Measurements from ENCODE around the gene AP1S3. TPM values are rescaled to one million over a fixed set of nuclear protein-coding genes. Genes with fewer than 3 reads are reported as not detected.

Gene AP1S3
- total RNA-seq, 1 donor from 2014 or later = 5.1 TPM

GRCh38 chr2:223829128-223829527, 8.3 kb downstream of the AP1S3 start:
- no peaks in the 10 kb centered on the region for H3F3A ChIP-seq (ENCODE audit: low read depth)
- no peaks in the 10 kb centered on the region for H3K27me3 ChIP-seq
- no peak overlapping the region for H3K4me2 ChIP-seq
- no peak overlapping the region for H3K27ac ChIP-seq
- H4K20me1 ChIP-seq (ENCODE audit: low read depth) = no peaks in the 10 kb centered on the region
- no peak overlapping the region for H2AFZ ChIP-seq (replicated peaks)
- H3K9ac ChIP-seq = no peak overlapping the region
- no peaks in the 10 kb centered on the region for H3K36me3 ChIP-seq
- no peak for TF ChIP-seq EZH2phosphoT487 (IDR thresholded peaks at IDR 0.05)
- no peak for TF ChIP-seq CTCF (IDR thresholded peaks at IDR 0.05)
- TF ChIP-seq EZH2 (IDR thresholded peaks at IDR 0.05) = no peak
- Mint-ChIP-seq H3K9me3 (no peaks in the 10 kb centered on the region), H3K27me3 (ENCODE audit: insufficient read depth, low read depth) (no peaks in the 10 kb centered on the region), H3K4me3 (no peak overlapping the region), H3K27ac (no peak overlapping the region), H3K4me1 (peaks cover 8% of the 10 kb centered on the region), H3K36me3 (peaks cover under 1% of the 10 kb centered on the region)
- H3K4me3 ChIP-seq = no peak overlapping the region
- H3K9me3 ChIP-seq (ENCODE audit: low read depth) = no peaks in the 10 kb centered on the region
- no peaks in the 10 kb centered on the region for H3K79me2 ChIP-seq (ENCODE audit: low read depth)
- no peak for DNase-seq (ENCODE audit: low spot score)
- peaks cover 8% of the 10 kb centered on the region for H3K4me1 ChIP-seq

- H2AFZ ChIP-seq (replicated peaks) = no peak overlapping the region
- H3K36me3 Mint-ChIP-seq = peaks cover 2% of the 10 kb centered on the region
- no peaks in the 10 kb centered on the region for H3K9me3 Mint-ChIP-seq
Observed at GRCh38 chr2:223828314-223828713, 9.1 kb downstream of the AP1S3 start.

GRCh38 chr2:223826995-223827394, 10.4 kb downstream of the AP1S3 start:
- Histone ChIP-seq H3F3A (ENCODE audit: low read depth) (no peaks in the 10 kb centered on the region), H3K4me1 (no peaks in the 10 kb centered on the region), H3K79me2 (ENCODE audit: low read depth) (no peaks in the 10 kb centered on the region), H3K36me3 (no peaks in the 10 kb centered on the region), H3K27ac (no peak overlapping the region), H3K27me3 (no peaks in the 10 kb centered on the region), H4K20me1 (ENCODE audit: low read depth) (no peaks in the 10 kb centered on the region), H3K4me2 (no peak overlapping the region), H3K9me3 (ENCODE audit: low read depth) (no peaks in the 10 kb centered on the region), H3K9ac (no peak overlapping the region), H3K4me3 (no peak overlapping the region), H2AFZ (replicated peaks) (no peak overlapping the region)
- Mint-ChIP-seq H3K27ac (no peak overlapping the region), H3K9me3 (no peaks in the 10 kb centered on the region), H3K4me1 (no peaks in the 10 kb centered on the region), H3K4me3 (no peak overlapping the region), H3K36me3 (peaks cover 2% of the 10 kb centered on the region), H3K27me3 (ENCODE audit: insufficient read depth, low read depth) (no peaks in the 10 kb centered on the region)
- DNase-seq (ENCODE audit: low spot score) = no peak
- no peak for TF ChIP-seq EZH2phosphoT487 (IDR thresholded peaks at IDR 0.05)
- no peak for TF ChIP-seq CTCF (IDR thresholded peaks at IDR 0.05)
- no peak for TF ChIP-seq EZH2 (IDR thresholded peaks at IDR 0.05)

More at GRCh38 chr2:223828314-223828713, 9.1 kb downstream of the AP1S3 start:
- no peaks in the 10 kb centered on the region for H3K9me3 ChIP-seq (ENCODE audit: low read depth)
- no peaks in the 10 kb centered on the region for H4K20me1 ChIP-seq (ENCODE audit: low read depth)
- no peaks in the 10 kb centered on the region for H3F3A ChIP-seq (ENCODE audit: low read depth)
- H3K4me1 Mint-ChIP-seq = peaks cover 5% of the 10 kb centered on the region
- H3K4me1 ChIP-seq = peaks cover 5% of the 10 kb centered on the region
- H3K27ac ChIP-seq = no peak overlapping the region
- no peaks in the 10 kb centered on the region for H3K27me3 ChIP-seq
- DNase-seq (ENCODE audit: low spot score) = no peak
- no peaks in the 10 kb centered on the region for H3K27me3 Mint-ChIP-seq (ENCODE audit: insufficient read depth, low read depth)
- H3K36me3 ChIP-seq = no peaks in the 10 kb centered on the region
- TF ChIP-seq EZH2 (IDR thresholded peaks at IDR 0.05) (no peak), CTCF (IDR thresholded peaks at IDR 0.05) (peak; percentile 5)
- no peak overlapping the region for H3K4me3 Mint-ChIP-seq
- no peak overlapping the region for H3K4me3 ChIP-seq
- no peak overlapping the region for H3K9ac ChIP-seq
- no peak overlapping the region for H3K4me2 ChIP-seq
- no peak overlapping the region for H3K27ac Mint-ChIP-seq
- no peaks in the 10 kb centered on the region for H3K79me2 ChIP-seq (ENCODE audit: low read depth)
